HG03097 (cell line): ENCODE measurements around the gene TPCN2.

Experiments
- ATAC-seq: cut with Tn5 transposase; IDR thresholded peaks from one replicate; pipeline ENCODE4 v1.9.1; 2021; ENCODE audit not compliant: unreplicated experiment, low FRiP score

TPCN2 gene

DNA sequence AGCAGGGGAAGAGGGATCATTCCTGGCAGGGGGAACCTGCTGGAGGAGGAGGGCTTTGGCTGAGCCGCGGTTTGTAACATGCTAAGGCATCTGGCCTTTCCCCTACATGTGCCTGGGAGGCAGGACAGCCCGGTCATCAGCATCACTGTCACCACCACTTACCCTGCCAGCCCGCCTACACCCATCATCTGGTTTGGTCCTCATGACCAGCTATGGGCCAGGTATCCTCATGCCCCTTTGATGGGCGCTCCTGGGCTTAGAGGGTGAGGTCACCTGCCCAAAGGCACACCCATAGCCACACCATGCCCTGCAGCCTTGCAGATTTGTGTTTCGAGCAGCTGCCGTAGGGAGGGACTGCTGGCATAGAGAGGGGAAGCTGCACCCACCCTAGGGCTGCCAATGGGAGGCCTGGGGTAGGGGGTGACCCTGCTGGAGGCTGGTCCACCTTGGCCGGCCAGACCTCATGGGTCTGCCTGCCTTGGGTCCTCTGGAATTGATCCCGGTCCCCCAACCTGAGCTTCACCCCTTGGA, 38.3 kb upstream of the TPCN2 start:
- no peak for ATAC-seq

DNA sequence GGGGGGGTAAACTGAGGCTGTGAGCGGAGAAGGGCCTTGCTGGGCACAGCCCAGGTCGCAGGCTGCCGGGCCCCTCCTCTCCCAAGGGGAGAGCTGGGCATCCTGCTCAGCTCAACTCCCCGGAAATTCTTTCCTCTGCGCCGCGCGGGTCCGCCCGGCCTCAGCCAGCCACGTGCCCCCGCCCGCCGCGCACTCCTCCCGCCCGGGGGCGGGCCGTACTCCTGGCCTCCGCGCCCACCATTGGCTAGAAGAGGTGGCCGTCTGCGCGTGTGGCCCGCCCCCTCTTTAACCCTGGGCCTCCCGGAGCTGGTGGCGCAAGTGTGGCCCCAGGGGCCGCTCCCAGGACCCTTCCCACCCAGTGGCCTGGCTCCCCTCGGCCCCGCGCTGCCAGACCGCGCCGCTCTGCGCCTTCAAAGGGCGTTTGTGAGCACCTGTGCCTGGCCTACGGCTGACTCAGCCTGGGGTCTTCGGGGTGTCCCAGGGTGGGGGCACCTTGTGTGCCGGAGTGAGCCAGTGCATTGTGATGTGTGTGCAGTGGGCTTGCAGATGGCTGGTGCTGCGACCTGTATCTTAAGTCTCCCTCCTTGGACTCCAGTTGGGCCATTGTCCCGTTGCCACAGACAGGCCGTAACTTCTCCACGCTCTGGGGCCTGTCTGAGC, 37.6 kb upstream of the TPCN2 start:
- ATAC-seq, result no peak

DNA sequence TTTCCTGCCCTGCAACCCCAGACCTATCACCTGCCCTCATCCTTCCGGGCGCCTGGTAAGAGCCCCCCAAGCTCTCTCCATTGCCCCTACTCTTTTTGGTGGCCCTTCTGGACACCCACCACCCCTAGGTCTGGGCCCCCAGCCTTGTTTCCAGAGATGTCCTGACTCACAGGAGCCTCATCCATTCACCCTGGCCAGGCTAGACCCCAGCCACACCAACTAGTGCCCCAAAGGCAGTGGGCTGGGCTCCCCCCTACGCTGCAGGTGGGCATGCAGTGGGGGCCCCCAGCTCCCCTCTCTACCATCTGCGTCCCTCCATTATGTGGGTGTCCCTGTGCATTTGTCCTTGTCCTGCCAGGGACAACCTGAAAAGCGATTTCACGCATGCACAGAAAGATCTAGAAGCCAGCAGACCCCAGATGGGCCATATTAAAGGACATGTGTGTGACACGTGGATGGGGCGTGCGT, 37.1 kb upstream of the TPCN2 start:
- ATAC-seq, result no peak

- no peak for ATAC-seq
Observed at GRCh38 chr11:69012092-69013008, 36.4 kb upstream of the TPCN2 start.

DNA sequence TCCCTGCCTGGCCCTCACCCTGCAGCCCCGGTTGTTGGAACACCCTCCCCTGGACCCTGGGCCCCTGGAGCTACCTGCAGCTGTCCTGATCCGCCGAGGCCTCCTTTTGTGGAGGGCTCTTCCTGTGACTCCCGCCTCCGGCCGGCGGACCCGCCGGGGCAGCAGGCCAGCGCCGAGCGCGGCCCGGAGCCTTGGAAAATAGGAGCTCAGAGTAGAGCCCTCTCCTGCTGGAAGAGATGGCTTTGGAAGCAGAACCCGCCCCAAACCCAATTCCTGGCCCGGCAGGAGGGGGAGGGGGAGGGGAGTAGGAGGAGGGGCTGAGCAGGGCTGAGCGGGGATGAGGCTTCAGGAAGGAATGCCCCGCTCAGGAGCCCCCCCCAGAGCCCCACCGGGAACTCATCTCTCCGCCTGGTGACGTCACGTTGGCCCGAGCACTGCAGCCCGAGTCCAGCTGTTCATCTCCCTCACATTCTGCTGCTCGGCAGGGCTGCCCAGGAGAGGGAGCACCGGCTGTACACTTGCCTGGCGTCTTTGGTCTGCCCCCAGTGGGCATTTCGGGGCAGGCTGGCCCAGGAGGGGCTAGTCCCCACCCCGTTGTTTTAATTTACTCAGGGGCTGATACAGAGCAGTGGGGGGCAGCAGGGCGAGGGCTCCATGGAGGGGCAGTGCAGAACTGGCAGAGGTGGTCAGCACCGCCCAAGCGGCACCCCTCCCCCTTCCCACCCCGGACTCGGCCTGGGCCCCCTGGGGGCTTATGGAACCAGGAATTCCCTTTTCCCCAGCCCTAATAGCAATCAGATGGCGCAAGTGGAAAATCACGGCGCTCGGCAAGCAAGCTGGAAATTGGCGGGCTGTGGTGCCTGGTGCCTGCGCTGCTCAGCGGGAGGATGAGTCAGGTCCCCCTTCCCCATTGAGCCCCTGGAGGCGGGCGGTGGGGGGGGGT, 35.5 kb upstream of the TPCN2 start, which contains the start of gene MRGPRF:
Gene MRGPRF, minus strand, starts transcription at position 238 of the 943 bp plus-strand sequence. CDS start 3,345 bp downstream, outside the sequence.
- ATAC-seq, result no peak

GRCh38 chr11:69014084-69014851, 34.5 kb upstream of the TPCN2 start:
- no peak for ATAC-seq

- ATAC-seq, result no peak
Observed at GRCh38 chr11:69014898-69015549, 33.7 kb upstream of the TPCN2 start.

GRCh38 chr11:69017951-69018350, 30.8 kb upstream of the TPCN2 start:
- no peak for ATAC-seq

DNA sequence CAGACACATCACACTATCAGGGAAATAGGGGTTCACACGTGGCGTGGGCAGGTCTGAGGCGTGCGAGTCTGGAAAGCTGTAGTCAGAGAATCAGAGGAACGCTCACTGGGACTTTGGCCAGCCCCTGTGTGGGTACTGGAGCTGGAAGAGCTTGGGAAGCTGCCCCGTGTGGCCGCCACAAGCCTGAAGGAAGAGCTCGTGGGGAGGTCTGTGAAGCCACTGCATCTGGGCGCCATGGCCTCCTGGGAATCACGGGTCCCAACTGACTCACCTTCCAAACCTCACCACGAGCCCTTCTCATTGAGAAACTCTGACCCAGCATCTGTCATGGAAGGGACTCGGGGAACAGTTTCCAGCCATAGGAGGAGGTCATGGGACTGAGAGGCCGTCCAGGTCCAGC, 29.8 kb upstream of the TPCN2 start:
- ATAC-seq, result no peak

- ATAC-seq, result no peak
Observed at GRCh38 chr11:69022260-69022659, 26.5 kb upstream of the TPCN2 start.

- no peak for ATAC-seq
Observed at GRCh38 chr11:69024509-69024908, 24.2 kb upstream of the TPCN2 start.

- ATAC-seq, result no peak
Observed at GRCh38 chr11:69027704-69028372, 20.9 kb upstream of the TPCN2 start.

GRCh38 chr11:69030301-69030700, 18.4 kb upstream of the TPCN2 start:
- ATAC-seq, result no peak

DNA sequence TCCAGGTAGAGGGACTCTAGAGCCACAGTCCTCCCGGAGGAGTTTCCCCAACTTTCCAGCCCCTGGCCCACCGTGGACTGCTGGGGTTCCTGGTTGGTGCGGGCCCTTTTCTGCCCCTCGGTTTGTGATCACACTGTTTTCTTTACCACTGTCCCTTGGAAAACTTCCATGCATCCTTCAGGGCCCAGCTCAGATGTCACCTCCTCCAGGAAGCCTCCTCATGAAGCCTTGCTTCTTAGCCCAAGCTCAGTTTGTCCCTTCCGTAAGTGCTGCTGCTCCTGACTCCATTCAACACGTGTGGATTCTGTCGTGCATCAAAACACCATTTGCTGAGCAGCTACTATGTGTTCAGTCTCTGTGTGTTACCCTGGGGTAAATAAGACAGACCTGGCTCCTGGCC, 15.9 kb upstream of the TPCN2 start:
- no peak for ATAC-seq

DNA sequence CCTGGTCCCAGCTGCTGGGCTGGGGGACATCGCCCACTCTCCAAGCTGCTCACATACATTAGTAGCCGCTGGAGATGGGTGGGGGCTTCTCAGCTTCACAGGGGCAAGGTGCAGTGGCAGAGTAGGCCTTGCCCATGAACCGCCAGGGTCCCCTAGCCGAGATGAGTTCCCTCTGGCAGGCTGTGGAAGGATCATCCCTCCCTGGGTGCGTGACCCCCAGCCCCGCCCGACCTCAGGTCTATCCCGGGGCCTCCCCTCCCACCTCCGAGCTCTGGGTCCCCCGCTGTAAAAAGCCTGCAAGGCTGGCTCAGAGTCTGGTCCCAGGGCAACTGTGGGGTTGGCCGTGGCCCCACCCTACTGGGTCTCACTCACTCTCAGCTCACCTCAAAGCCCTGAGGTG, 15.3 kb upstream of the TPCN2 start:
- no peak for ATAC-seq

DNA sequence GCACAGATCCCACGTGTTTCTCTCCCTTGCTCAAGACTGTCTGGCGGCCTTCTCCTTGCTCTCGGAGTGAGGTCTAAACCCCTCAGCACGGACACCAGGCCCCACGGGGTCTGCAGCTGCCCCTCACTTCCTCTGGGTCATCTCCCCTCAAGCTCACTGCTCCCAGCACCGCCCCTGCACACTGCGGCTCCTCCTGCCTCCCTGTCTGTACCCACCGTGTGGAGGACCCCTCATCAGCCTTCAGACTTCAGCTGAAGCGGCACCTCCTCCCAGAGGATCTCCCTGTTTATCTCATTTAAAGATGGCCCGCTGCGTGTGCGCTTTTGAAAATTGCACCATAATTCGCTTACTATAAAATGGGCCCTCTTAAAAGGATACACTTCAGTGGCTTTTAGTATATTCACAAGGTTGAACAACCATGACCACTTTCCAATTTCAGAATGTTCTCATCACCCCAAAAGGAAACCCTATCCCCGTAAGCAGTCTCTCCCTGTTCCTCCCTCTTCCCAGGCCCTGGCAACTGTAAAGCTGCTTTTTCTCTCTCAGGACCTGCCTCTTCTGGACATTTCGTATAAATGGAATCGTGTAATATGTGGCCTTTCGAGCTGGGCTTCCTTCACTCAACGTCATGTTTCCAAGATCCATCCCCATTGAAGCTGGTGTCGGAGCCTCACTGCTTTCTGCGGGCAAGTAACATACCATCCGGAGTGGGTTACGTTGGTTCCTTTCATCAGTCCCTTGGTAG, 14.4 kb upstream of the TPCN2 start:
- no peak for ATAC-seq

DNA sequence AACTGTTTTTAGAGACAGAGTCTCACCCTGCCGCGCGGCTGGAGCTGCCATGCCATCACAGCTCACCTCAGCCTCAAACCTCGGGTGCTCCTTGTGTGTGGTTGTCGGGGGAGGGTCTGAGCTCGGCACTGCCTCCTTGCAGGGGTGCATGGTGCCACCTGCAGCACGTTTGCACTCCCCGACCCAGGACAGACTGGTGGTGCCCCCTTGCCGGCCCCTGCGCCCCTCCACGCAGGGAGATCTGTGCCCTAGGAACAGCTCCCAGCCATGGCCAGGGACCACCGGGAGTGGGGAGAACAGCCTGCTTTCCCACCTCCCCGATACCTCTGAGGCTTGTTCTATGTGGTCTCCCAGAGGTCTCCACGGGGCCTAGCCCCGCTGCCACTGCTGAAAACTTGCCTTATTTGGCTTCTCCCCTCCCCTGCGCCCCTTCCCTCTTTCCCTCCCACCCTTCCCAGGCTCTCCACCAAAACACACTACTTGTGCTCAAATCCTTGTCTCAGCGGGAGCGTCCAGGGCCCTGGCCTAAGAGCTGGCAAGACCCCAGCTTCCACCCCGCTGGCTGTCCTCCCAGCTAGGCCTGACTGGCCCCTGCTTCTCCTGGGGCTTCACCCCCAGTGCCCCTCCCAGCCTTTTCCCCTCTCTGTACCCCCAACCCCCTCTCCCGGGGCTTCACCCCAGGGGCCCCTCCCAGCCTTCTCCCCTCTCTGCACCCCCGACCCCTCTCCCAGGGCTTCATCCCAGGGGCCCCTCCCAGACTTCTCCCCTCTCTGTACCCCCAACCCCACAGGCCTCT, 13.4 kb upstream of the TPCN2 start:
- ATAC-seq, result no peak
